ENCODE results near the gene SCO2.

The SCO2 gene, protein sequence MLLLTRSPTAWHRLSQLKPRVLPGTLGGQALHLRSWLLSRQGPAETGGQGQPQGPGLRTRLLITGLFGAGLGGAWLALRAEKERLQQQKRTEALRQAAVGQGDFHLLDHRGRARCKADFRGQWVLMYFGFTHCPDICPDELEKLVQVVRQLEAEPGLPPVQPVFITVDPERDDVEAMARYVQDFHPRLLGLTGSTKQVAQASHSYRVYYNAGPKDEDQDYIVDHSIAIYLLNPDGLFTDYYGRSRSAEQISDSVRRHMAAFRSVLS

GRCh38 chr22:50525104-50525857 is at the start of gene SCO2:
SCO2 (minus strand) TSS chr22:50525598; CDS start chr22:50524411, 1,187 bp downstream.
- peak; percentile 100 for DNase-seq (ENCODE audit: low spot score)

DNA sequence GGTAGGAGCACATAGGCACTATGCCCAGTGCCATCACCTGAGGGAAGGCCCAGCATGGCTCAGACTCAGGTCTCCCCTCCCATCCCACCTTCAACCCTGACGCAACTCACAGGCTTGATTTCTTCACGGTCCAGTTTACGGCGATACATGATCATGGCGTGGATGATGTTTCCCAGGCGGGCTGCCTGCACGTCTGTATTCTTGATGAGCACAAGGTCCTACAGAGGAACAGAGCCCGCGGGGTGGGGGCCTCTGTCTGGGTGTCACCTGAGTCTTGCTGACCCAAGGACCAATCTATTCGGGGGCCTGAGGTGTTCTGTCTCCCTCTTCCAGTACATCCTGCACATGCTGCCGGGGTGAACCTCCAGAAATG is 49.0 kb upstream of the SCO2 start:
- no peak for DNase-seq (ENCODE audit: low spot score)

- no peak for DNase-seq (ENCODE audit: low spot score)
These were observed 48.3 kb upstream of the SCO2 start for GRCh38 chr22:50573491-50574382.

- DNase-seq (ENCODE audit: low spot score), result no peak
These were observed 47.6 kb upstream of the SCO2 start for GRCh38 chr22:50572965-50573364.

DNA sequence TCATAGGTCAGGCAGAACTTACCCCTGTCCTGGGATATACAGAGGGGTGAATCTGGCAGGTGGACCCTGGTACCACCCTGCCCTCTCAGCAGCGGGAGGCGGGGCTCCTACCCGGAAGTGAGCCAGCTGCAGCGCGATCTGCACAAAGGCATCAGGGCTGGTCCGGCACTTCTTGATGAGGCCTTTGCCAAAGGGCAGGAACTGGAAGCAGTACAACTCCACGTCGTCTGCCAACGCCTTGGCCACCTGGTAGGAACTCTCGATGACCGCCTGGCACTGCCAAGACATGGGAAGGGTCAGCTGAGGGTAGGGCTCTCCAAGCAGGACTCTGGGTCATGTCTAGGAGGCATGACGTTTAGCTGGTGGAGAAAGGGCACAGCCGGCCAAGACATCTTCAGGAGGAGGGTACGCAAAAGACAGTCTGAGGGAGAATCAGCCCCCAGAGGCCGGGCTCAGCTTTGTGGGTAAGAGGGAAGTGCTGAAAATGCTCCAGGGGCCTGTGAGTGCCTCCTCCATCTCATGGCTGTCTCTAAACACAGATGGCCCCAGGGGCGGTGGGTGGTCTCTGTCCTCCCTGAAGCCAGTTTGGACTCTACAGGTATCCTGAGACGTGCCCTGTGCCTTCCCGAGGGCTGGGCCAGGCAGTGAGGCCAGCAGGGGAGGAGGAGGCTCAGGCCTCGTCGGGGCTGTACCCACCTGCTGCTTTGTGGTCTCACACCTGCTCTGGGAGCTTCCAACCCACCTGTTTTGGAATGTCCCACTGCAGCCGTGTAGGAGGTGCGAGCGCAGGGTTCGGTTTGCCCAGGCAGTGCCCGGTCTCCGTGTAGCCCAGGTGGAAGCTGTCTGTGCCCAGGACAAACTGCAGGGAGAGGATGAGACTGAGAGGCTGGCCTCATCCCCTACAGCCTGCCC is 46.1 kb upstream of the SCO2 start:
- no peak for DNase-seq (ENCODE audit: low spot score)

GRCh38 chr22:50570861-50571260 is 45.5 kb upstream of the SCO2 start:
- no peak for DNase-seq (ENCODE audit: low spot score)

DNA sequence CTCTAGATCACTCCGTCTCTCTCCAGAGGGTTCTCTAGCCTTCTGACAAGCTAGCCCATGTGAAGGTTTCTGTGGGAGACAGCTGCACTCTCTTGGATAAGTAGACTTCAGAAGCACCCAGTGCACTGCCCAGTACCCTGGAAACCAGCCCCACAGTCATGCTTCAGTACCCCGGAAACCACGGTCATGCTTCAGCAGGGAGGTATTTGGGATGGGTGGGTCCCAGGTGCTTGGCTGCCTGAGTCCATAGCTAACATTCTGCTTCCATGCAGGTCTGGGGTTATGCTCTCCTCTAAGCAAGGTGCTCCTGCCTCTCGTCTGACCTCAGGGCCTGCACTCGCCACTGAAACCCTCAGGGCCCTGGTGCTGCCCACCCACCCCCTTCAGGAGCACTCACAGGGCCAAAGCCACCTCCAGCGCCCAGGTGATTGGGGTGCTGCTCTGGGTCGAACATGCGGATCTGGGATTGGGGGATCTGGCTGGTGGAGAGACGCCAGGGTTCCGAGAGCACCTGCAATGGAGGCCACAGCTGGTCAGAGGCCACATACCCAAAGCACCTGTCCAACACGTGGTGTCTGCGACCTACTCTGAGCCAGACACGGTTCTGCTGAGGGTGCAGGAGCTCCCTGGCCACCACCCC is 44.6 kb upstream of the SCO2 start:
- DNase-seq (ENCODE audit: low spot score), result no peak

DNA sequence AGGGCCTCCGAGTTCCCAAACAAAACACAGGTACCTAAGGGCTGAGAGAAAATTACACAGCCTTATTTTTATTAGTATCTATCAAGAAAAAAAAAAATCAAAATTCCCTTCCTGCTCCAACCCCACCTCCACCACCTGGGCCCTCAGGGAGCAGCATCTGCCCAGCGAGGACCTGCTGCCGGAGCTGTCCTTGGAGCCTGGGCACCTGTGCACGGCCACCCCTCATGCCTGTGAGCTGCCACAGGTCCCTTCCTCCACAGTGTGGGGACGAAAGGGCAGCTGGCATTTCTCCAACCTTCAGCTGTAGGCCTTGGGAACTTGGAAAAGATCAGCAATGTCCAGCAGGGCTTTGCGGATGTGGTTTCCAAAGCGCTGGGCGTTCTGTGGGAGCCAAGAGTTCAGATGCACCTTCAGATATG is 43.7 kb upstream of the SCO2 start:
- no peak for DNase-seq (ENCODE audit: low spot score)

DNA sequence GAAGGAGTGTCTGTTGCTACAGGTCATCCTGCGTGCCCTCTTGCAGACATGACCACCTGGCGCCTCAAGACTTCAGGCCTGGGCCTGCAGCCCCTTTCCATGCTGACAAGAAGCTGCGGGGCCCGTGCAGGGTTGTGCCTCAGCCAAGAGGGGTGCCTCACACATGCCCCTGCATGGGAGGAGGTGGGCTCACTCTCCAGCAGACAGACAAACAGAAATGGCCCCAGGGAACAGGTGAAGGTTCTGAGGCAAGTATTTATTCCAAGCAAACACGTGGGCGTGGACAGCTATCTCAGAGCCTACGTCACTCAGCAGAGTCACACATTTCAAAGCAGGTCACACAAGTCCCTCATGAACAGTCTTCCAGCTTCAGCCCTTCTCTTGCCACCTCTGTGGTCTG is 43.2 kb upstream of the SCO2 start:
- DNase-seq (ENCODE audit: low spot score), result no peak

DNA sequence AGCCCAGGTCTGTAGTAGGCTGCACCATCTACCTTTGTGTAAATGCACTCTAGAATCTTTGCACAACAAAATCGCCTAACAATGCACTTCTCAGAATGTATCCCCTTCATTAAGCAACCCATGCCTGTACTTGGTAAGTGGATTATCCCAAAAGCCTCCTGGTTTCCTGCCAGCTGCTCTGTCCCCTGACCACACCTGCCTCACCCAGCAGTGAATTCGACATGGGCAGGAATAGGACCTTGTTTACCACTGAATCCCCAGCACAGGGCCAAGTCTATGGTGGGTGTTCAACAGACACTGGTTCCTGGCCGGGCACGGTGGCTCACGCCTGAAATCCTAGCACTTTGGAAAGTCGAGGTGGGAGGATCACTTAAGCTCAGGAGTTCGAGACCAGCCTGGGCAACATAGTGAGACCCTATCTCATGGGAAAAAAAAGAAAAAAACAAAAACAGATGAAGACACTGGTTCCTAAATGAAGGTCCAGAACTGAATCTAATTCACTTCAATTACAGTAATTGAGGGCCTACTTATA is 42.4 kb upstream of the SCO2 start:
- no peak for DNase-seq (ENCODE audit: low spot score)

DNA sequence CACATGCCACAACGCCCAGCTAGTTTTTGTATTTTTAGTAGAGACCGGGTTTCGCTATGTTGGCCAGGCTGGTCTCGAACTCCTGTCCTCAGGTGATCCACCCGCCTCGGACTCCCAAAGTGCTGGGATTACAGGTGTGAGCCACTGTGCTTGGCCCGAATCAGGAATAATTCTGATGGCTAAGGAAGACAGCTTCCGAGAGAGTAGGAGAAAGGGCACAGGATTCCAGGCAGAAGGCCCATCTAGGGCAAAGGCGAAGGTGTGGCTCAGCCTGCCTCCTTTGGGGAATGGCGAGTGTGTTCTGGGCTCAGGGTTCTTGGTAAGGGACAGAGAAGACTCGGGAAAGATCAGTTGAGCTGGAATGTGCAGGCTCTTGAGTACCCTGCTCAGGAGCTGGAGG is 38.9 kb upstream of the SCO2 start:
- DNase-seq (ENCODE audit: low spot score), result no peak

GRCh38 chr22:50563413-50564160 is 38.2 kb upstream of the SCO2 start:
- DNase-seq (ENCODE audit: low spot score), result no peak

DNA sequence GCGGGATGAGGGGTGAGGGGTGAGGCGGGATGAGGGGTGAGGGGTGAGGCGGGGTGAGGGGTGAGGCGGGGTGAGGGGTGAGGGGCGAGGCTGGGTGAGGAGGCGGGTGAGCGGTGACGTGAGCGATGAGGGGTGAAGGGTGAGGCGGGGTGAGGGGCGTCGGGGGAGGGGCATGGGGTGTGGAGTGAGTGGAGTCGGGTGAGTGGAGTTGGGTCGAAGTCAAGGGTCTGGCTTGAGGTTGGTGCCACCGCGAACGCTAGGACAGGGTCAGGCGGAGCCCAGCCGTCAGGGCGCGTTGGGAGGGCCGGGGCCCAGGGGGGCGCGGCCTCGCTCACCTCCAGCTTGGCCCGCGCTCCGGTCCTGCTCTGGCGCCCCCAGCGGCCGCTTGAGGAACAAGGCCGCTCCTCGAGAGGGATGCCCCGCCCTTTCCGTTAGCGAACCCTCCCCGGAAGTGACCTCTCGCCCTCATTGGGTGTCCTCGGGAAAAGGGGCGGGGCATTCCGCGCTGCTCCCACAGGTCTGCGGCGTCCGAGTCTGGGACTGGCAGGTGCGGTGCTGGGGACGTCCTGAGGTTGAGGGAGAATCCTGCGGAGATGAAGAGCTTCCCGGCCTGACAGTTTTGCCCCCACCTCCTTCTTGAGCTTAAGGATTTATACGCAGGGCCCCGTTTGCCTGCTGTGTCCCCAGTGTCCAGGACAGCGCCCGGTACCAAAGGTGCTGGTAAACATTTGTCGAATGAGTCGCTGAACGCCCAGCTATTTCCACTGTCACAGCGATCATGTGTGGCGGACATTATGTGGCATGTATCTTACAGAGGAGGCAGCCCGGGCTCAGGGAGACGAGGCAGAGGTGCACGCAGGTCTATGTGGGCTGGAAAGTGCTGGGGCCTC is 37.4 kb upstream of the SCO2 start, which contains the start of gene SYCE3:
Gene SYCE3 (minus strand): TSS at position 397 of the 890 bp plus-strand sequence. CDS start 6,514 bp downstream, outside the sequence.
- peak; percentile 98 for DNase-seq (ENCODE audit: low spot score)

GRCh38 chr22:50561401-50562358 is 36.3 kb upstream of the SCO2 start:
- no peak for DNase-seq (ENCODE audit: low spot score)

- no peak for DNase-seq (ENCODE audit: low spot score)
These were observed 34.6 kb upstream of the SCO2 start for GRCh38 chr22:50560034-50560433.

GRCh38 chr22:50556703-50557102 is 31.3 kb upstream of the SCO2 start:
- no peak for DNase-seq (ENCODE audit: low spot score)

- no peak for DNase-seq (ENCODE audit: low spot score)
These were observed 27.9 kb upstream of the SCO2 start for GRCh38 chr22:50553310-50553709.

Data from HuH-7 (cell line).